Colonic mucosa (tissue), 4 donors: Measurements from ENCODE around the gene IRAK1BP1. TPM values are rescaled to one million over a fixed set of nuclear protein-coding genes. Genes with fewer than 3 reads are reported as not detected.
A peak's percentile ranks its signal among the peaks of the same experiment; 100 is the strongest.

Experiments
- DNase-seq: peaks from one replicate; pipeline ENCODE4 v3.0.0-alpha.2; 2020
- H3K27ac ChIP-seq: fragments of 200-600 bp; one replicate; pipeline ENCODE4 v1.8.0; 2021
- H3K27me3 ChIP-seq: fragments of 200-600 bp; one replicate; pipeline ENCODE4 v1.8.0; 2021
- H3K36me3 ChIP-seq: fragments of 200-600 bp; one replicate; pipeline ENCODE4 v1.8.0; 2021
- H3K4me1 ChIP-seq: fragments of 200-600 bp; one replicate; pipeline ENCODE4 v1.8.0; 2021; ENCODE audit warnings: mild to moderate bottlenecking
- H3K4me3 ChIP-seq: fragments of 200-600 bp; one replicate; pipeline ENCODE4 v1.8.0; 2021
- H3K9ac ChIP-seq, 2 donors: one replicate each; pipeline ENCODE4 v1.7.0; 2013; ENCODE audit warnings: control low read depth in 2 of 2, low read depth in 2 of 2, low read length in 2 of 2
- H3K9me3 ChIP-seq: fragments of 200-600 bp; one replicate; pipeline ENCODE4 v1.8.0; 2021
- intact Hi-C: fragments of 100-400 bp; cut with DNase I; formaldehyde crosslinking; loops from one replicate; pipeline ENCODE4 v1.14.1; 2022
- total RNA-seq, 2 donors: library from RNA; stranded (reverse); fragmentation: NEBNext Ultra II Directional in 1 of 2; extraction: Animal tissue kit (Norgen Biotek cat#: 25700) in 1 of 2; gene quantifications; one replicate each; pipeline ENCODE4 v1.2.1, GENCODE V29; 2021
- TF ChIP-seq, protein P1 (sequence below): fragments of 200-600 bp; IDR thresholded peaks from one replicate; pipeline ENCODE4 v1.8.0; 2022; ENCODE audit warnings: antibody characterized with exemption, mild to moderate bottlenecking
- donor health status: healthy.
- donor health status: DM: no; HTN: no; CAD: no.
- donor health status: DM: no; HTN: no; CAD: no.

Gene IRAK1BP1, protein sequence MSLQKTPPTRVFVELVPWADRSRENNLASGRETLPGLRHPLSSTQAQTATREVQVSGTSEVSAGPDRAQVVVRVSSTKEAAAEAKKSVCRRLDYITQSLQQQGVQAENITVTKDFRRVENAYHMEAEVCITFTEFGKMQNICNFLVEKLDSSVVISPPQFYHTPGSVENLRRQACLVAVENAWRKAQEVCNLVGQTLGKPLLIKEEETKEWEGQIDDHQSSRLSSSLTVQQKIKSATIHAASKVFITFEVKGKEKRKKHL
- total RNA-seq, result 1 to 10 TPM; 1.7 to 4.9 TPM

DNA sequence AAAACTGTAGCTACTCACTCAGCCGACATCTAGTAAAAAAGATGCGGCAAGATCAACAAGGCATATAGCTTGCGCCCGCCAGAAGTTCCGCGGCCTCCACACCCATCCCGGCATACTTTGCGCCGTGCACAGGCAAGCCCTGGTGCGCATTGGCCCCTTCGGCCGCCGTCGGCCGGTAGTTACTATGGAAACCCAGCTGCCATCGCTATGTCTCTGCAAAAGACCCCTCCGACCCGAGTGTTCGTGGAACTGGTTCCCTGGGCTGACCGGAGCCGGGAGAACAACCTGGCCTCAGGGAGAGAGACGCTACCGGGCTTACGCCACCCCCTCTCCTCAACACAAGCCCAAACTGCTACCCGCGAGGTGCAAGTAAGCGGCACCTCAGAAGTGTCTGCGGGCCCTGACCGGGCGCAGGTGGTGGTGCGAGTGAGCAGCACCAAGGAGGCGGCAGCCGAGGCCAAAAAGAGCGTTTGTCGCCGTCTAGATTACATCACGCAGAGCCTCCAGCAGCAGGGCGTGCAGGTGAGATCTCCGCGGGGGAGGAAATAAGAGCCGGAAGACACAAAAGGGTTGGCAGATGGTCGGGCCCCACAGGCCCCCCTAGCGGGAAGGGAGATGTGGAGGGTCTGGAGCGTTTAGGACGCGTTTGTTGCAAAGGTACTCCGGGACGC, at the start of gene IRAK1BP1:
TSS of gene IRAK1BP1 (plus strand) at position 182 of the 671 bp plus-strand sequence. CDS start at position 208, 26 bp downstream.
- TF ChIP-seq, protein P1, sequence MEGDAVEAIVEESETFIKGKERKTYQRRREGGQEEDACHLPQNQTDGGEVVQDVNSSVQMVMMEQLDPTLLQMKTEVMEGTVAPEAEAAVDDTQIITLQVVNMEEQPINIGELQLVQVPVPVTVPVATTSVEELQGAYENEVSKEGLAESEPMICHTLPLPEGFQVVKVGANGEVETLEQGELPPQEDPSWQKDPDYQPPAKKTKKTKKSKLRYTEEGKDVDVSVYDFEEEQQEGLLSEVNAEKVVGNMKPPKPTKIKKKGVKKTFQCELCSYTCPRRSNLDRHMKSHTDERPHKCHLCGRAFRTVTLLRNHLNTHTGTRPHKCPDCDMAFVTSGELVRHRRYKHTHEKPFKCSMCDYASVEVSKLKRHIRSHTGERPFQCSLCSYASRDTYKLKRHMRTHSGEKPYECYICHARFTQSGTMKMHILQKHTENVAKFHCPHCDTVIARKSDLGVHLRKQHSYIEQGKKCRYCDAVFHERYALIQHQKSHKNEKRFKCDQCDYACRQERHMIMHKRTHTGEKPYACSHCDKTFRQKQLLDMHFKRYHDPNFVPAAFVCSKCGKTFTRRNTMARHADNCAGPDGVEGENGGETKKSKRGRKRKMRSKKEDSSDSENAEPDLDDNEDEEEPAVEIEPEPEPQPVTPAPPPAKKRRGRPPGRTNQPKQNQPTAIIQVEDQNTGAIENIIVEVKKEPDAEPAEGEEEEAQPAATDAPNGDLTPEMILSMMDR, result no peak
- Histone ChIP-seq H3K4me3 (peak within 1 kb of the TSS; percentile 96), H3K9ac (peak within 1 kb of the TSS; percentile 75 to 79), H3K27ac (peak within 1 kb of the TSS; percentile 56), H3K4me1 (no peaks in the 10 kb centered on the region), H3K27me3 (no peaks in the 10 kb centered on the region), H3K9me3 (no peaks in the 10 kb centered on the region), H3K36me3 (no peaks in the 10 kb centered on the region)
- DNase-seq, result peak; percentile 92
- intact Hi-C loops, result no loop called here

DNA sequence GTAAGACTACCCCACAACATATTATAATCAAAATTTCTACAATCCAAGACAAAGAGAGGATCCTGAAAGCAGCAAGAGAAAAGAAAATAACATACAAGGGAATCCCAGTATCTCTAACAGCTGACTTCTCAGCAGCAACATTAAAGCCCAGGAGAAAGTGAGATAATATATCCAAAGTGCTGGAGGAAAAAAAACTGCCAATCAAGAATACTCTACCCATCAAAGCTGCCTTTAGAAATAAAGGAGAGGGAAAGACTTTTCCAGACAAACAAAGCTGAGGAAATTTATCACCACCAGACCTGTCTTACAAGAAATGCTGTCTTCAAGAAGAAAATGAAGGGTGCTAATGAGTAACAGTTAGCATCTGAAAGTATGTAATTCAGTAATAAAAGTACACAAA, 43.3 kb upstream of the IRAK1BP1 start:
- no peaks in the 10 kb centered on the region for H3K27me3 ChIP-seq
- H3K27ac ChIP-seq, result no peak overlapping the region
- H3K9ac ChIP-seq, result no peak overlapping the region
- H3K9me3 ChIP-seq, result no peaks in the 10 kb centered on the region
- TF ChIP-seq, protein P1, result no peak
- intact Hi-C loops, result no loop called here
- no peaks in the 10 kb centered on the region for H3K4me1 ChIP-seq
- H3K36me3 ChIP-seq, result no peaks in the 10 kb centered on the region
- DNase-seq, result no peak
- H3K4me3 ChIP-seq, result no peak overlapping the region

DNA sequence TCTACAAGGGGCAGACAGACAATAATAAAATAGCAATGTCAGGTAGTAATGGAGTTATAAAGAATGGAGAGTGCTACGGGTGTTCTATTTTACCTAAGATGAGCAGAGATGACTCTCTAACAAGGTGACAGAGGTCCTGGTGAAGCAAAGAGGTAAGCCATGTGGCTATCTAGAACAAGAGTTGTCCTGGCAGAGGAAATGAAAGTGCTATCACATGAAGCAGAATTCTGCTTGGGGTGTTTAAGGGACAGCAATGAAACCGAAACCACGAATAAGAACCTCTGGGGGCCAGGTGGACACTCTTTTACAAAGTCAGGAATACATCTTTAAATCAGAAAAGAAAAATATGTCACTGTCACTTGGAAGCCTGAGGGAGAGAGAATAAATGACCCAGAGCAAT, 37.9 kb upstream of the IRAK1BP1 start:
- H3K27ac ChIP-seq, result no peak overlapping the region
- H3K9me3 ChIP-seq, result no peaks in the 10 kb centered on the region
- intact Hi-C loops, result no loop called here
- no peak overlapping the region for H3K9ac ChIP-seq
- H3K4me1 ChIP-seq, result no peaks in the 10 kb centered on the region
- DNase-seq, result no peak
- no peaks in the 10 kb centered on the region for H3K36me3 ChIP-seq
- TF ChIP-seq, protein P1, result no peak
- no peak overlapping the region for H3K4me3 ChIP-seq
- no peaks in the 10 kb centered on the region for H3K27me3 ChIP-seq

DNA sequence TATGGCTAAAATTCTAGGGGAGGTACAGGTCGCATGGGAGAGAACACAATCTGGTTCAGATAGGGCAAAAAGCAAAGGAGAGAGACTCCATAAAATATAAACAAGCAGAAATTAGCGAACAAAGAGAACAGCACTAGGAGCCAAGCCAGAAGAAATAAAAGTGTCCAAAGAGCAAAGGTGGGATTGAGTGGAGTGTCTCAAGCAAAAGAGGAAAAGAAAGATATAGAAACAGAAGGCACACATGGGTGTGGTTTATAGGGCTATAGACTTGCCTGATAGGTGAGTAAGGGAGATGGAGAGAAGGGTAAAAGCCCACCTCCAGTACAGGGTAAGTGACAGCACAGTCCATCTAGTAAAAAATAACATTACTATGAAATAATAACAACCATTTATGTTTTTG, 36.5 kb upstream of the IRAK1BP1 start:
- intact Hi-C loops, result no loop called here
- peak; percentile 34 for DNase-seq
- TF ChIP-seq, protein P1, result no peak

DNA sequence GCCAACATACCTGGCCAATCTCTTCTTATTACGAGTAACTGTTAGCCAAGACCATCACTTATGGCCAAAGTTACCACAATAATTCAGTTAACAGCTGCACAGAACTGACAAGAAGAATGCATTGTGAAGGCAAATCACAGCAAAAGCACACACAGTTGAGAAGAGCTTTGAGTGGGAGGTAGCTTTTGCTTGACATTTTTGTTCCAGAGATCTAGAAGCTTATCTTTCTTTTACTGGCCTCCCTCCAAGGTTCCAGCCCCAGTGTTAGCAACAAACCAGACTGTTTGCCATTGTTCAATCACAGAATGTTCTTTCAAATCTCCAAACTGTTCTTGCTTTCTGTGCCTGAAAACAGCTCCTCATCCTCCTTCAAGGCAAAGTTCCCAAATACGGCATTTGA, 35.9 kb upstream of the IRAK1BP1 start:
- no peaks in the 10 kb centered on the region for H3K4me1 ChIP-seq

More for the DNA sequence above, 36.5 kb upstream of the IRAK1BP1 start:
- Histone ChIP-seq H3K9me3 (no peaks in the 10 kb centered on the region), H3K27ac (no peak overlapping the region), H3K36me3 (no peaks in the 10 kb centered on the region), H3K9ac (no peak overlapping the region), H3K4me1 (no peaks in the 10 kb centered on the region), H3K27me3 (no peaks in the 10 kb centered on the region), H3K4me3 (no peak overlapping the region)

More for the DNA sequence above, 35.9 kb upstream of the IRAK1BP1 start:
- Histone ChIP-seq H3K27me3 (no peaks in the 10 kb centered on the region), H3K27ac (no peak overlapping the region), H3K4me3 (no peak overlapping the region), H3K9ac (no peak overlapping the region), H3K36me3 (no peaks in the 10 kb centered on the region), H3K9me3 (no peaks in the 10 kb centered on the region)
- TF ChIP-seq, protein P1, result no peak
- intact Hi-C loops, result no loop called here
- peak; percentile 21 for DNase-seq
